Measurements from ENCODE around the gene KCNT1. TPM values are rescaled to one million over a fixed set of nuclear protein-coding genes. Genes with fewer than 3 reads are reported as not detected.

Gene KCNT1
- total RNA-seq, 1 donor from 2014 or later = not detected

DNA sequence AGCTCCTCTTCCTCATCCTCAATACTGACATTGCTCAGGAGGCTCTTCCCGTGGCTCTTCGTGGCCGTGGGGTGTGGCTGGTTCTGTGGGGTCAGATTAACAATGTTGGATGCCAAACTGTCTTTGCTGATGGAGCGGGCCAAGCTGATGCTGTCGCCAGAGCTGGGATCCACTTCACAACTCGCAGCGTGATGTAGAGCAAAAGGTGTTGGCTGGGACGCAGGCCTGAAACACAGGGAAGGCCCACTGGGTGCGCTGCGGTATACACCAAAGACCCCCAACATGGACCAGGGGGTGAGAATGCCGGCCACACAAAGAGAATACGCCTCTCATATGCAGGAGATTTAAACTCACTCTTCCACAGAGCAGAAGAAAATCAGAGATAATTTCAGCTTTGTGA lies 121.1 kb downstream of the KCNT1 start:
- H3K27me3 ChIP-seq = no peaks in the 10 kb centered on the region
- peaks cover 46 to 72% of the 10 kb centered on the region in 2 donors for H3K36me3 ChIP-seq
- intact Hi-C loops (cut with DNase I) = no loop called here
- TF ChIP-seq, protein P1, sequence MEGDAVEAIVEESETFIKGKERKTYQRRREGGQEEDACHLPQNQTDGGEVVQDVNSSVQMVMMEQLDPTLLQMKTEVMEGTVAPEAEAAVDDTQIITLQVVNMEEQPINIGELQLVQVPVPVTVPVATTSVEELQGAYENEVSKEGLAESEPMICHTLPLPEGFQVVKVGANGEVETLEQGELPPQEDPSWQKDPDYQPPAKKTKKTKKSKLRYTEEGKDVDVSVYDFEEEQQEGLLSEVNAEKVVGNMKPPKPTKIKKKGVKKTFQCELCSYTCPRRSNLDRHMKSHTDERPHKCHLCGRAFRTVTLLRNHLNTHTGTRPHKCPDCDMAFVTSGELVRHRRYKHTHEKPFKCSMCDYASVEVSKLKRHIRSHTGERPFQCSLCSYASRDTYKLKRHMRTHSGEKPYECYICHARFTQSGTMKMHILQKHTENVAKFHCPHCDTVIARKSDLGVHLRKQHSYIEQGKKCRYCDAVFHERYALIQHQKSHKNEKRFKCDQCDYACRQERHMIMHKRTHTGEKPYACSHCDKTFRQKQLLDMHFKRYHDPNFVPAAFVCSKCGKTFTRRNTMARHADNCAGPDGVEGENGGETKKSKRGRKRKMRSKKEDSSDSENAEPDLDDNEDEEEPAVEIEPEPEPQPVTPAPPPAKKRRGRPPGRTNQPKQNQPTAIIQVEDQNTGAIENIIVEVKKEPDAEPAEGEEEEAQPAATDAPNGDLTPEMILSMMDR (IDR thresholded peaks at IDR 0.05) = no peak
- H3K4me1 ChIP-seq = no peaks in the 10 kb centered on the region
- no peak overlapping the region for H3K27ac ChIP-seq
- no peak for DNase-seq (ENCODE audit: low spot score in 2 of 2)
- no peaks in the 10 kb centered on the region for H3K9me3 ChIP-seq
- no peak overlapping the region for H3K4me3 ChIP-seq

DNA sequence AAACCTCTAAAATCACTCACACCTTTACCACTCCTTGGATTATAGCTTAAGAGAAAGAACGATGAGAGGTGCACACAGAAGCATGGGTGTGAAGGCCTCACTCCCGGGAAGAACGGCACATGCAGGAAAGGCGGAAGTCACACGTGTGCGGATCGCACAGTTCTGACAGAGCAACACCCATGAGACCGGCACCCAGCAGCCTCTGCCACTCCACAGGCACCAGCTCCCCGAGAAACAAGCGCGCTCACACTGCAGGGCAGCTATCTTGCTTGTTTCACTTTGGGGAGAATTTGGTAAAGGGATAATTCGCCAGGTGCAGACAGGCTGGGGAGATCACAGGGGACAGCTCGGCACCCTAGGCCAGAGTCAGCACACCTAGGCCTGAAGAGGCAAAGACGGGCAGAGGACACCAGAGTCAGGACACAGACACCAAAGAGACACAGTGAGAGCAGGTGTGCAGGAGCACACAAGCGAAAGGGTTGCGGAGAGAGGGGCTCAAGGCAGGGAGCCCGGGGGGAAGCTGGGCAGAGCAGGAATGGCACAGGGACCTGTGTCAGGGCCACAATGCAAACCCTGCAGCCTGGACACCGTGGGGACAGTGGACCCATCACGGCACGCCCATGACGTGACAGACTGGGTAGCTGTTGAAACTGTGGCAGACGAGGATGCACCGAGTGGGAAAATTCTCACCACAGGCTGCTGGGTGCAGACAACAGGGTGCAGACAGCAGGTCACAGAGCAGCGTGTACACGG lies 123.6 kb downstream of the KCNT1 start:
- no peaks in the 10 kb centered on the region for H3K27me3 ChIP-seq
- intact Hi-C loops (cut with DNase I) = no loop called here
- no peak overlapping the region for H3K27ac ChIP-seq
- H3K4me1 ChIP-seq = no peaks in the 10 kb centered on the region
- DNase-seq (ENCODE audit: low spot score in 2 of 2) = no peak
- H3K36me3 ChIP-seq = peaks cover 37 to 53% of the 10 kb centered on the region in 2 donors
- no peak overlapping the region for H3K4me3 ChIP-seq
- H3K9me3 ChIP-seq = no peaks in the 10 kb centered on the region
- TF ChIP-seq, protein P1 (IDR thresholded peaks at IDR 0.05) = no peak

DNA sequence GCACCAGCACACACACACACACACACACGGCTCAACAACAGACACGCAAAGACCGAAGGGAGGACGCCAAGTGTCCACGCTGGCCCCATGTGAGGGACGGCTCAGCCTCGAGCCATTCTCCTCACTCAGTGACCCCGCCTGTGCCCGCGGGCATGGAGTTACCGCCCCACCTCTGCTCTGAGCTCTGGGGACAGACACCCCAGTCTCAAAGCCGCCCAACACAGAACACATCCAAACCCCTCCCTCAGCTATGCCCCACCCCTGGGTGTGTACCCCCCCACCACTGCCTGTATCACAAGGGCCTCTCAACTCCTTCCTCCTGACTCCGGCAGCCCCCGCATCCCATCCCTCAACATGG lies 124.2 kb downstream of the KCNT1 start:
- no peak overlapping the region for H3K27ac ChIP-seq

DNA sequence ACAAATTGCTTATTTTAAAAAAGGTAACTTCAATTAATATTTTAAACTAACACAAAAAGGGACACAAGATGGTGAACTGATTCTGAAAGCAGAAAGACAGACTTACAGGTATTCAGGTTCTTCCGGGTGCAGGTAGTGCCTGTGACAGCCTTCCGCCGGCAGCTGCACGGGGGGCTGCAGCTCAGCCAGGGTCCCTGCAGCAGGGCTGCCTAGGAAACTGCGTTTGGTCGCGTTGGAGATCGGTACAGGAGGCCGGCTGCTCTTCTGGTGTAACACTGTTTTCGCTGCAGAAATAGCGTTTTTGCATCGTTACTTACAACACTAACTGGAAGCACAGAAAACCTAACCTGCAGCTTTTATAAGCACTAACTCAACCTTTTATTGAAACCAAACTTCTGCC lies 125.3 kb downstream of the KCNT1 start:
- H3K36me3 ChIP-seq = peaks cover 20 to 36% of the 10 kb centered on the region in 2 donors
- H3K9me3 ChIP-seq = no peaks in the 10 kb centered on the region
- no peak overlapping the region for H3K27ac ChIP-seq
- intact Hi-C loops (cut with DNase I) = no loop called here
- peak in 1 of 2 donors; percentile 51 for DNase-seq (ENCODE audit: low spot score in 2 of 2)
- H3K27me3 ChIP-seq = no peaks in the 10 kb centered on the region
- TF ChIP-seq, protein P1 (IDR thresholded peaks at IDR 0.05) = no peak
- H3K4me1 ChIP-seq = no peaks in the 10 kb centered on the region
- no peak overlapping the region for H3K4me3 ChIP-seq

More for the DNA sequence above, 124.2 kb downstream of the KCNT1 start:
- intact Hi-C loops (cut with DNase I) = no loop called here
- Histone ChIP-seq H3K27me3 (no peaks in the 10 kb centered on the region), H3K36me3 (peaks cover 31 to 47% of the 10 kb centered on the region in 2 donors), H3K4me3 (no peak overlapping the region), H3K4me1 (no peaks in the 10 kb centered on the region), H3K9me3 (no peaks in the 10 kb centered on the region)
- TF ChIP-seq, protein P1 (IDR thresholded peaks at IDR 0.05) = no peak
- peak in 1 of 2 donors; percentile 50 for DNase-seq (ENCODE audit: low spot score in 2 of 2)

DNA sequence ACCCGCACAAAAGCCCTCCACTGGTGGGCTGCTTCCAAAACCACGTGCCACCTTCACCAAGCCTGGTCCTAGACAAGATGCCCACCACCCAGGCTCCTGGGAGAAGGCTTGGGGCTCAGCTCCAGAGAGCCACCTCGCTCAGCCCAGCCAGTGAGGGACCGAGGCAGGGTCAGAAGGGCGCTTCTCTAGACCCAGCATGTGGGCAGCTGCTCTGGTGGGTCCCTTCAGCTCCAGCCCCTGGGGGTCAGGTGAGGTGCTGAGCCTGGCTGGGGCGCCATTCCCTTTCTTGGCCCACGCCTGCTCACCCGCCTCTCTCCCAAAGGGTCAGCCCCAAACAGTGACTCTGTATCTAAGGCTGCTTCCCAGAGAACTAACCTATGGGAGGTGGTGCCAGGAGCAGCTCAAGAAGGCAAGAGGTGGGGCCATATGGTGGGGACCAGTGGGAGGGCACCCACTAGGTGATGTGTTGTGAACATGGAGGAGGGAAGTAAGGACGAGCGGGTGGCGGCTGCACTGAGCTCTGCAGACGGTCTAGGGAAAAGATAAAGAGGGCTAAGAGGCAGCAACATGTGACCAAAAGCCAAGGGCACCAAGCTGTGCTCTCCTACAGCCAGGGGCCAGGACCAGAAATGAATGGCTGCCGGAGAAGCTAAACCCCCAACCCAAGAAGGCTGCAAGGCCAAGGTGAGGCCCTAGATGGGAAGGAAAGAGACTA lies 126.0 kb downstream of the KCNT1 start:
- intact Hi-C loops (cut with DNase I) = no loop called here
- TF ChIP-seq, protein P1 (IDR thresholded peaks at IDR 0.05) = no peak
- Histone ChIP-seq H3K27me3 (no peaks in the 10 kb centered on the region), H3K4me1 (no peaks in the 10 kb centered on the region), H3K27ac (no peak overlapping the region), H3K9me3 (no peaks in the 10 kb centered on the region), H3K4me3 (no peak overlapping the region), H3K36me3 (peaks cover 12 to 29% of the 10 kb centered on the region in 2 donors)
- DNase-seq (ENCODE audit: low spot score in 2 of 2) = peak in 1 of 2 donors; percentile 38

Measured in ascending aorta (tissue), 2 donors.